Neural progenitor cell (in vitro differentiated cells): ENCODE measurements around the gene PPP1R18. TPM values are rescaled to one million over a fixed set of nuclear protein-coding genes. Genes with fewer than 3 reads are reported as not detected.

Experiments
- DNase-seq: peaks from one replicate; pipeline ENCODE4 v3.0.0-alpha.2; 2016; ENCODE audit warnings: low spot score
- H2AFZ ChIP-seq: fragments of 200-600 bp; sonication (generic); replicated peaks from 2 replicates; pipeline ENCODE4 v1.6.1; 2016; ENCODE audit warnings: antibody characterized with exemption
- H3F3A ChIP-seq: fragments of 200-600 bp; sonication (generic); 2 replicates; pipeline ENCODE4 v1.6.1; 2016; ENCODE audit warnings: antibody characterized with exemption, low read depth
- H3K27ac ChIP-seq: fragments of 200-600 bp; sonication (generic); 2 replicates; pipeline ENCODE4 v1.5.1; 2016; ENCODE audit warnings: mild to moderate bottlenecking
- H3K27me3 ChIP-seq: fragments of 200-600 bp; sonication (generic); 2 replicates; pipeline ENCODE4 v1.6.1; 2016; ENCODE audit warnings: mild to moderate bottlenecking, moderate library complexity
- H3K36me3 ChIP-seq: fragments of 200-600 bp; sonication (generic); 2 replicates; pipeline ENCODE4 v1.5.1; 2016
- H3K4me1 ChIP-seq: fragments of 200-600 bp; sonication (generic); 2 replicates; pipeline ENCODE4 v1.6.1; 2016; ENCODE audit warnings: mixed run types
- H3K4me2 ChIP-seq: fragments of 200-600 bp; sonication (generic); 2 replicates; pipeline ENCODE4 v1.6.1; 2016
- H3K4me3 ChIP-seq: fragments of 200-600 bp; sonication (generic); 2 replicates; pipeline ENCODE4 v1.5.1; 2016
- H3K79me2 ChIP-seq: fragments of 200-600 bp; sonication (generic); 2 replicates; pipeline ENCODE4 v1.6.1; 2016; ENCODE audit warnings: low read depth
- H3K9ac ChIP-seq: fragments of 200-600 bp; sonication (generic); 2 replicates; pipeline ENCODE4 v1.6.1; 2016
- H3K9me3 ChIP-seq: fragments of 200-600 bp; sonication (generic); 2 replicates; pipeline ENCODE4 v1.5.1; 2016; ENCODE audit warnings: low read depth
- H4K20me1 ChIP-seq: fragments of 200-600 bp; sonication (generic); 2 replicates; pipeline ENCODE4 v1.6.1; 2016; ENCODE audit warnings: low read depth
- H3K27ac Mint-ChIP-seq: 3 replicates; pipeline ENCODE4 v1.8.0; 2021; ENCODE audit warnings: mixed read lengths
- H3K27me3 Mint-ChIP-seq: 2 replicates; pipeline ENCODE4 v1.8.0; 2022; ENCODE audit warnings: low read depth, mild to moderate bottlenecking, inconsistent platforms, moderate library complexity, mixed read lengths; ENCODE audit not compliant: insufficient read depth
- H3K36me3 Mint-ChIP-seq: 3 replicates; pipeline ENCODE4 v1.8.0; 2021; ENCODE audit warnings: mixed read lengths
- H3K4me1 Mint-ChIP-seq: 3 replicates; pipeline ENCODE4 v1.8.0; 2021; ENCODE audit warnings: mixed read lengths
- H3K4me3 Mint-ChIP-seq: 3 replicates; pipeline ENCODE4 v1.8.0; 2021; ENCODE audit warnings: mild to moderate bottlenecking, moderate library complexity, mixed read lengths
- H3K9me3 Mint-ChIP-seq: 3 replicates; pipeline ENCODE4 v1.8.0; 2020; ENCODE audit warnings: mixed read lengths
- CTCF ChIP-seq: fragments of 200-600 bp; sonication (generic); IDR thresholded peaks from 2 replicates; pipeline ENCODE4 v1.5.1; 2017; ENCODE audit warnings: antibody characterized with exemption, mild to moderate bottlenecking
- EZH2 ChIP-seq: fragments of 200-600 bp; sonication (generic); IDR thresholded peaks from 2 replicates; pipeline ENCODE4 v1.6.1; 2017; ENCODE audit warnings: antibody characterized with exemption, mild to moderate bottlenecking, moderate library complexity
- EZH2phosphoT487 ChIP-seq: fragments of 200-600 bp; sonication (generic); IDR thresholded peaks from 2 replicates; pipeline ENCODE4 v1.6.1; 2017; ENCODE audit warnings: antibody characterized with exemption
- total RNA-seq: library from RNA; depleted of rRNA; stranded (reverse); fragments of >200 nt; gene quantifications from 2 replicates; pipeline ENCODE4 v1.2.3, GENCODE V29; 2015; ENCODE audit warnings: low replicate concordance

PPP1R18 gene
- total RNA-seq, 1 donor from 2014 or later = 10.2 TPM

DNA sequence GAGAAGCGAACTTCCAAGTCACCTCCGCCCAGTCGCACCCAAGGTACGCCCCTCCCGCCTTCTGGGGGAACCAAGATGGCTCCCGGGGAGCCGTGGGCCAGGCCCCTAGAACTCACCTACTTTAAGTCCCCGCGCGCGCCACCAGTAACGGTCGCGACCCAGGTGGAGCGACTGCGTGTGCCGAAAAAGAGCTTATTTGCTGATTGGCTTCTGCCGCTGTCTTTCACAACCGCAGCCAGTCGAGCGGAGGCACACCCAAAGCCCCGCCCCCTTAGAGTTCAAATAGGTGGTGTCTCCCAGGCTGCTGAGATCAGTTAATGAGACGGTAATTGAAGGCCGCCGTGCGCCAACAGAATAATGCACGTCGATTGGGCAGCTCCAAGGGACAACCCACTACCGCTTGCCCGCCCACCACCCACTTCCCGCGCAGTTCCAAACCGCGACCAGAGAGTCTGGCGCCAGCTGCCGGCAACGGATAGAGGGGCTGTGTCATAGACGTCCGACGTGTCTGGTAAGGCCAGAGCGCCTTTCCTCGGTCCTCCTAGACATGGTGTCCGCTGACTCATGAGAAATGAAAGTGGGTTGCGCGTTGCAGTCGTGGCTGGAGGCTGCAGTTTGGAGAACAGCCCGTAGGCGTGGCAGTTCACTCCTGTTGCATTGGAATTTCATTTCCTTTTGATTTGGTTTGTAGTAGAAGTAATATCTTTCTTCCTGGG lies 30.8 kb upstream of the PPP1R18 start, which contains the start of gene MDC1:
TSS of gene MDC1 (minus strand) at position 153 of the 716 bp plus-strand sequence. CDS start 2,106 bp downstream, outside the sequence.
- Histone ChIP-seq H3K4me3 (peak within 1 kb of the TSS; percentile 77), H2AFZ (peak within 1 kb of the TSS; percentile 66), H4K20me1 (peaks cover 9% of the 10 kb centered on the region), H3K9ac (peak within 1 kb of the TSS; percentile 46), H3K4me1 (peaks cover 7% of the 10 kb centered on the region), H3K79me2 (peaks cover 73% of the 10 kb centered on the region), H3K27me3 (no peaks in the 10 kb centered on the region), H3K9me3 (no peaks in the 10 kb centered on the region), H3F3A (peaks cover 42% of the 10 kb centered on the region), H3K36me3 (no peaks in the 10 kb centered on the region), H3K27ac (peak within 1 kb of the TSS; percentile 85), H3K4me2 (peak within 1 kb of the TSS; percentile 90)
- Mint-ChIP-seq H3K4me3 (peak within 1 kb of the TSS; percentile 98), H3K27me3 (peaks cover 10% of the 10 kb centered on the region), H3K36me3 (peaks cover 42% of the 10 kb centered on the region), H3K4me1 (peaks cover 44% of the 10 kb centered on the region), H3K9me3 (peaks cover 2% of the 10 kb centered on the region), H3K27ac (peak within 1 kb of the TSS; percentile 100)
- peak; percentile 100 for DNase-seq
- peak; percentile 34 for TF ChIP-seq CTCF
- no peak for TF ChIP-seq EZH2phosphoT487

DNA sequence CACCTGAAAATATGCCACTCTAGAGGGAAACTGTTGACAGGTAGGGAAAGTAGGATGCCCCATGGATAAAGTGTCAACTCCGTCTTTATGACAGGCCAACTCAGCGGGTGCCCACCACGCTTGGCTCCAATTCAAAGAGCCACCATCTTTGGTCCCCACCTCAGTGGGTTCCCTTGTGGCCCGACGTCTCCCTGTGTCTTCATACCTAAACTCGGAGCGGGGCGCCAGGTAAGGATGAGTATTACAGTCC lies 30.4 kb upstream of the PPP1R18 start:
- Mint-ChIP-seq H3K9me3 (peaks cover 2% of the 10 kb centered on the region), H3K36me3 (peaks cover 47% of the 10 kb centered on the region), H3K27me3 (peaks cover 10% of the 10 kb centered on the region), H3K4me1 (peaks cover 41% of the 10 kb centered on the region), H3K27ac (peak overlapping the region; percentile 100), H3K4me3 (peak overlapping the region; percentile 98)
- Histone ChIP-seq H2AFZ (peak overlapping the region; percentile 66), H3K4me1 (peaks cover 7% of the 10 kb centered on the region), H3K27me3 (no peaks in the 10 kb centered on the region), H3K9ac (peak overlapping the region; percentile 46), H3K4me3 (peak overlapping the region; percentile 77), H4K20me1 (peaks cover 4% of the 10 kb centered on the region), H3K79me2 (peaks cover 68% of the 10 kb centered on the region), H3K36me3 (no peaks in the 10 kb centered on the region), H3F3A (peaks cover 37% of the 10 kb centered on the region), H3K4me2 (peak overlapping the region; percentile 83), H3K27ac (peak overlapping the region; percentile 61), H3K9me3 (no peaks in the 10 kb centered on the region)
- TF ChIP-seq EZH2phosphoT487 (no peak), EZH2 (no peak)
- no peak for DNase-seq

GRCh38 chr6:30714263-30714662 lies 27.8 kb upstream of the PPP1R18 start:
- no peak overlapping the region for H3K4me2 ChIP-seq
- H3K4me1 Mint-ChIP-seq = peaks cover 35% of the 10 kb centered on the region
- no peaks in the 10 kb centered on the region for H3K27me3 ChIP-seq
- H3K9me3 Mint-ChIP-seq = no peaks in the 10 kb centered on the region
- no peaks in the 10 kb centered on the region for H3K9me3 ChIP-seq
- no peak overlapping the region for H3K9ac ChIP-seq
- peaks cover 46% of the 10 kb centered on the region for H3K79me2 ChIP-seq
- no peak overlapping the region for H3K4me3 Mint-ChIP-seq
- H4K20me1 ChIP-seq = no peaks in the 10 kb centered on the region
- no peak for TF ChIP-seq EZH2phosphoT487
- TF ChIP-seq CTCF = no peak
- TF ChIP-seq EZH2 = no peak
- peaks cover 7% of the 10 kb centered on the region for H3K4me1 ChIP-seq
- no peak overlapping the region for H3K4me3 ChIP-seq
- DNase-seq = no peak
- peaks cover 55% of the 10 kb centered on the region for H3K36me3 Mint-ChIP-seq
- peaks cover 18% of the 10 kb centered on the region for H3F3A ChIP-seq
- peaks cover 4% of the 10 kb centered on the region for H3K27me3 Mint-ChIP-seq
- H3K27ac ChIP-seq = no peak overlapping the region
- no peak overlapping the region for H3K27ac Mint-ChIP-seq
- no peaks in the 10 kb centered on the region for H3K36me3 ChIP-seq
- H2AFZ ChIP-seq = no peak overlapping the region

GRCh38 chr6:30712441-30712945 lies 26.0 kb upstream of the PPP1R18 start:
- no peaks in the 10 kb centered on the region for H3K27me3 ChIP-seq
- H3K27ac ChIP-seq = no peak overlapping the region
- no peak overlapping the region for H2AFZ ChIP-seq
- H3K4me3 Mint-ChIP-seq = peak overlapping the region; percentile 41
- H3K27ac Mint-ChIP-seq = no peak overlapping the region
- no peaks in the 10 kb centered on the region for H3K9me3 ChIP-seq
- no peaks in the 10 kb centered on the region for H4K20me1 ChIP-seq
- H3F3A ChIP-seq = peaks cover under 1% of the 10 kb centered on the region
- peaks cover 7% of the 10 kb centered on the region for H3K4me1 ChIP-seq
- TF ChIP-seq EZH2 (no peak), CTCF (no peak), EZH2phosphoT487 (no peak)
- no peak overlapping the region for H3K4me3 ChIP-seq
- no peak overlapping the region for H3K4me2 ChIP-seq
- peaks cover 29% of the 10 kb centered on the region for H3K79me2 ChIP-seq
- no peak overlapping the region for H3K9ac ChIP-seq
- H3K9me3 Mint-ChIP-seq = no peaks in the 10 kb centered on the region
- no peaks in the 10 kb centered on the region for H3K36me3 ChIP-seq
- no peak for DNase-seq
- peaks cover 64% of the 10 kb centered on the region for H3K36me3 Mint-ChIP-seq
- H3K27me3 Mint-ChIP-seq = peaks cover 6% of the 10 kb centered on the region
- H3K4me1 Mint-ChIP-seq = peaks cover 23% of the 10 kb centered on the region
